Liver (tissue), 9 donors: Measurements from ENCODE around the gene SLU7. TPM values are rescaled to one million over a fixed set of nuclear protein-coding genes. Genes with fewer than 3 reads are reported as not detected.

Experiments
- DNase-seq: peaks from one replicate; pipeline ENCODE4 v3.0.0-alpha.2; 2017; ENCODE audit warnings: low spot score
- H3K27ac ChIP-seq, 2 donors: one replicate each; pipeline ENCODE4 v1.7.0; 2013; ENCODE audit warnings: inconsistent platforms in 2 of 2, low read length in 2 of 2, control low read depth in 1 of 2, low read depth in 1 of 2, mild to moderate bottlenecking in 1 of 2
- H3K27me3 ChIP-seq, 4 donors: one replicate each; pipeline versions ENCODE4 v1.6.1 to v1.7.0; 2013; ENCODE audit warnings: low read length in 3 of 4, inconsistent platforms in 1 of 4, mild to moderate bottlenecking in 1 of 4, moderate library complexity in 1 of 4; ENCODE audit not compliant: control insufficient read depth in 4 of 4, insufficient read depth in 4 of 4
- H3K36me3 ChIP-seq, 4 donors: one replicate each; pipeline versions ENCODE4 v1.6.1 to v1.7.0; 2013; ENCODE audit warnings: low read length in 3 of 4, mild to moderate bottlenecking in 3 of 4, low read depth in 1 of 4, moderate library complexity in 1 of 4; ENCODE audit not compliant: control insufficient read depth in 4 of 4, insufficient read depth in 3 of 4
- H3K4me1 ChIP-seq, 4 donors: one replicate each; pipeline versions ENCODE4 v1.6.1 to v1.7.0; 2013; ENCODE audit warnings: low read length in 3 of 4, mild to moderate bottlenecking in 3 of 4, moderate library complexity in 1 of 4; ENCODE audit not compliant: control insufficient read depth in 4 of 4, insufficient read depth in 4 of 4
- H3K4me3 ChIP-seq, 3 donors: one replicate each; pipeline versions ENCODE4 v1.6.1 to v1.7.0; 2013; ENCODE audit warnings: low read length in 3 of 3, control low read depth in 1 of 3, low read depth in 1 of 3, mild to moderate bottlenecking in 1 of 3
- H3K9ac ChIP-seq, 2 donors: one replicate each; pipeline ENCODE4 v1.7.0; 2013; ENCODE audit warnings: low read length in 2 of 2, mild to moderate bottlenecking in 2 of 2, moderate library complexity in 2 of 2, control low read depth in 1 of 2, low read depth in 1 of 2
- H3K9me3 ChIP-seq, 4 donors: one replicate each; pipeline versions ENCODE4 v1.6.1 to v1.7.0; 2013; ENCODE audit warnings: low read length in 3 of 4; ENCODE audit not compliant: control insufficient read depth in 4 of 4
- EGR1 ChIP-seq, 2 donors: IDR thresholded peaks; 2 replicates each; pipeline ENCODE4 v1.6.1; 2016 to 2018; ENCODE audit warnings: antibody characterized with exemption in 2 of 2, low read depth in 2 of 2
- FOXA1 ChIP-seq: IDR thresholded peaks from 2 replicates; pipeline ENCODE4 v1.6.1; 2016; ENCODE audit warnings: antibody characterized with exemption
- HNF4A ChIP-seq, 2 donors: conservative IDR thresholded peaks; 2 replicates each; pipeline ENCODE4 v1.6.1; 2016; ENCODE audit warnings: antibody characterized with exemption in 2 of 2, mild to moderate bottlenecking in 2 of 2
- HNF4G ChIP-seq: IDR thresholded peaks from 2 replicates; pipeline ENCODE4 v1.6.1; 2016; ENCODE audit warnings: antibody characterized with exemption
- JUND ChIP-seq, 2 donors: IDR thresholded peaks; 2 replicates each; pipeline ENCODE4 v1.6.1; 2016; ENCODE audit warnings: antibody characterized with exemption in 2 of 2
- NR2F2 ChIP-seq: IDR thresholded peaks from 2 replicates; pipeline ENCODE4 v1.6.1; 2016; ENCODE audit warnings: antibody characterized with exemption
- RXRA ChIP-seq, 2 donors: IDR thresholded peaks; 2 replicates each; pipeline ENCODE4 v1.6.1; 2017 to 2018; ENCODE audit warnings: antibody characterized with exemption in 2 of 2, mild to moderate bottlenecking in 1 of 2
- SP1 ChIP-seq: IDR thresholded peaks from 2 replicates; pipeline ENCODE4 v1.6.1; 2018; ENCODE audit warnings: antibody characterized with exemption, mild to moderate bottlenecking
- TAF1 ChIP-seq: conservative IDR thresholded peaks from 2 replicates; pipeline ENCODE4 v1.6.1; 2016; ENCODE audit warnings: antibody characterized with exemption, mild to moderate bottlenecking
- YY1 ChIP-seq: IDR thresholded peaks from 2 replicates; pipeline ENCODE4 v1.6.1; 2016; ENCODE audit warnings: antibody characterized with exemption, mild to moderate bottlenecking
- WGBS: extraction: QIAGEN DNeasy Blood & Tissue Kit; methylation state at CpG from one replicate; pipeline ENCODE4 v1.1.7; 2013; 5-methylcytosine and 5-hydroxymethylcytosine counted together
- polyA plus RNA-seq, 2 donors: library from polyadenylated mRNA; stranded (reverse) in 1 of 2; unstranded in 1 of 2; fragments of 200-250 nt in 1 of 2; fragments of >200 nt in 1 of 2; fragmentation: Nextera tagmentation in 1 of 2; extraction: Ambion mirVana in 1 of 2; gene quantifications; one replicate each; pipeline versions ENCODE4 v1.2.1 to v1.2.3, GENCODE V29; 2013 to 2015
- total RNA-seq, 2 donors: library from RNA; depleted of rRNA; stranded (reverse); fragments of >200 nt; gene quantifications; one replicate each; pipeline ENCODE4 v1.2.3, GENCODE V29; 2014
- TF ChIP-seq, protein P1 (sequence below): IDR thresholded peaks from 2 replicates; pipeline ENCODE4 v1.6.1; 2016; ENCODE audit warnings: antibody characterized with exemption
- TF ChIP-seq, protein P2 (sequence below): IDR thresholded peaks from 2 replicates; pipeline ENCODE4 v1.6.1; 2016; ENCODE audit warnings: antibody characterized with exemption, mild to moderate bottlenecking
- TF ChIP-seq, protein P3 (sequence below): IDR thresholded peaks from 2 replicates; pipeline ENCODE4 v1.6.1; 2016; ENCODE audit warnings: antibody characterized with exemption
- TF ChIP-seq, protein P4 (sequence below): IDR thresholded peaks from 2 replicates; pipeline ENCODE4 v1.6.1; 2016; ENCODE audit warnings: antibody characterized with exemption
- TF ChIP-seq, protein P5 (sequence below): fragments of 150-350 bp; IDR thresholded peaks from 2 replicates; pipeline ENCODE4 v1.5.1; 2017; ENCODE audit warnings: improper control_type of control experiment, low read depth, low read length; ENCODE audit not compliant: missing input control
- donor health status: healthy.
- donor health status: healthy.
- donor health status: healthy.
- donor health status: healthy.
- donor health status: healthy.

Gene SLU7
- total and polyA plus RNA-seq, 4 donors: 7.1 to 21.8 (median 17.6) TPM

DNA sequence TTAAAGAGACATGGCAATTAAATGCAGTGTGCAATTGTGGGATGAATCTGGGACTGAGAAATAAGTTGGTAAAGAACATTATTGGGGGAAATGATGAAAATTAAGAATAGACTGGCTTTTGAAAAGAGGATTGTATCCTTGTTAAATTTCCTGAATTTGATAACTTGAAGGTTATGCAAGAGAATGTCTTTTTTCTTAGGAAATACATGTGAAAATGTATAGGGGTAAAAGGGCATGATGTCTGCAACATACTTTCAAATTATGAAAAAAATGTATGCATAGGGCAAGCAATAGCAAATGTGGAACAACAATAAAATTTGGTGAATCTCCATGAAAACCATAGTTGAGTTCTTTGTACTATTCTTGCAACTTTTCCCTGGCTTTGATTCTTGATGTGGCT, 26.9 kb upstream of the SLU7 start:
- no peak for TF ChIP-seq HNF4G
- no peak for TF ChIP-seq RXRA (IDR thresholded peaks at IDR 0.05)
- no peak for TF ChIP-seq EGR1 (IDR thresholded peaks at IDR 0.05; ENCODE audit: low read depth in 2 of 2)
- TF ChIP-seq, protein P1, sequence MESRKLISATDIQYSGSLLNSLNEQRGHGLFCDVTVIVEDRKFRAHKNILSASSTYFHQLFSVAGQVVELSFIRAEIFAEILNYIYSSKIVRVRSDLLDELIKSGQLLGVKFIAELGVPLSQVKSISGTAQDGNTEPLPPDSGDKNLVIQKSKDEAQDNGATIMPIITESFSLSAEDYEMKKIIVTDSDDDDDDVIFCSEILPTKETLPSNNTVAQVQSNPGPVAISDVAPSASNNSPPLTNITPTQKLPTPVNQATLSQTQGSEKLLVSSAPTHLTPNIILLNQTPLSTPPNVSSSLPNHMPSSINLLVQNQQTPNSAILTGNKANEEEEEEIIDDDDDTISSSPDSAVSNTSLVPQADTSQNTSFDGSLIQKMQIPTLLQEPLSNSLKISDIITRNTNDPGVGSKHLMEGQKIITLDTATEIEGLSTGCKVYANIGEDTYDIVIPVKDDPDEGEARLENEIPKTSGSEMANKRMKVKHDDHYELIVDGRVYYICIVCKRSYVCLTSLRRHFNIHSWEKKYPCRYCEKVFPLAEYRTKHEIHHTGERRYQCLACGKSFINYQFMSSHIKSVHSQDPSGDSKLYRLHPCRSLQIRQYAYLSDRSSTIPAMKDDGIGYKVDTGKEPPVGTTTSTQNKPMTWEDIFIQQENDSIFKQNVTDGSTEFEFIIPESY: no peak
- TF ChIP-seq JUND (IDR thresholded peaks at IDR 0.05): no peak

DNA sequence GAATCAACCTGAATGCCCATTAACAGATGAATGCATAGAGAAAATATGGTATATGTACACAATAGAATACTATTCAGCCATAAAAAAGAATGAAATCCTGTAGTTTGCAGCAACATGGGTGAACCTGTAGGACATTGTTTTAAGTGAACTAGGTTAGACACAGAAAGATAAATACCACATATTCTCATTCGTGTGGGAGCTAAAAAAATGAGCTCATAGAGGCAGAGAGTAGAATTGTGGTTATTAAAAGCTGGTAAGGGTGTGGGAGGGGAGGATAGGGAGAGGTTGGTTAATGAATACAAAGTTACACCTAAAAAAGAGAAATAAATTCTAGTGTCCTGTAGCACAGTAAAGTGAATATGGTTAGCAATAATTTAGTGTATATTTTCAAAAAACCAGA, 26.3 kb upstream of the SLU7 start:
- TF ChIP-seq FOXA1 (no peak), EGR1 (IDR thresholded peaks at IDR 0.05; ENCODE audit: low read depth in 2 of 2) (no peak), HNF4A (conservative IDR thresholded peaks at IDR 0.05) (no peak)
- TF ChIP-seq, protein P2, sequence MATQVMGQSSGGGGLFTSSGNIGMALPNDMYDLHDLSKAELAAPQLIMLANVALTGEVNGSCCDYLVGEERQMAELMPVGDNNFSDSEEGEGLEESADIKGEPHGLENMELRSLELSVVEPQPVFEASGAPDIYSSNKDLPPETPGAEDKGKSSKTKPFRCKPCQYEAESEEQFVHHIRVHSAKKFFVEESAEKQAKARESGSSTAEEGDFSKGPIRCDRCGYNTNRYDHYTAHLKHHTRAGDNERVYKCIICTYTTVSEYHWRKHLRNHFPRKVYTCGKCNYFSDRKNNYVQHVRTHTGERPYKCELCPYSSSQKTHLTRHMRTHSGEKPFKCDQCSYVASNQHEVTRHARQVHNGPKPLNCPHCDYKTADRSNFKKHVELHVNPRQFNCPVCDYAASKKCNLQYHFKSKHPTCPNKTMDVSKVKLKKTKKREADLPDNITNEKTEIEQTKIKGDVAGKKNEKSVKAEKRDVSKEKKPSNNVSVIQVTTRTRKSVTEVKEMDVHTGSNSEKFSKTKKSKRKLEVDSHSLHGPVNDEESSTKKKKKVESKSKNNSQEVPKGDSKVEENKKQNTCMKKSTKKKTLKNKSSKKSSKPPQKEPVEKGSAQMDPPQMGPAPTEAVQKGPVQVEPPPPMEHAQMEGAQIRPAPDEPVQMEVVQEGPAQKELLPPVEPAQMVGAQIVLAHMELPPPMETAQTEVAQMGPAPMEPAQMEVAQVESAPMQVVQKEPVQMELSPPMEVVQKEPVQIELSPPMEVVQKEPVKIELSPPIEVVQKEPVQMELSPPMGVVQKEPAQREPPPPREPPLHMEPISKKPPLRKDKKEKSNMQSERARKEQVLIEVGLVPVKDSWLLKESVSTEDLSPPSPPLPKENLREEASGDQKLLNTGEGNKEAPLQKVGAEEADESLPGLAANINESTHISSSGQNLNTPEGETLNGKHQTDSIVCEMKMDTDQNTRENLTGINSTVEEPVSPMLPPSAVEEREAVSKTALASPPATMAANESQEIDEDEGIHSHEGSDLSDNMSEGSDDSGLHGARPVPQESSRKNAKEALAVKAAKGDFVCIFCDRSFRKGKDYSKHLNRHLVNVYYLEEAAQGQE: no peak
- TF ChIP-seq, protein P3, sequence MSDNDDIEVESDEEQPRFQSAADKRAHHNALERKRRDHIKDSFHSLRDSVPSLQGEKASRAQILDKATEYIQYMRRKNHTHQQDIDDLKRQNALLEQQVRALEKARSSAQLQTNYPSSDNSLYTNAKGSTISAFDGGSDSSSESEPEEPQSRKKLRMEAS: no peak
- WGBS: 59% methylated on average over 1 of the region's 1 CpG
- Histone ChIP-seq H3K4me1 (no peaks in the 10 kb centered on the region), H3K4me3 (no peak overlapping the region), H3K27ac (no peak overlapping the region), H3K36me3 (no peaks in the 10 kb centered on the region), H3K9ac (no peak overlapping the region), H3K27me3 (no peaks in the 10 kb centered on the region), H3K9me3 (no peaks in the 10 kb centered on the region)
- no peak for DNase-seq

More for the DNA sequence above, 26.9 kb upstream of the SLU7 start:
- Histone ChIP-seq H3K9ac (no peak overlapping the region), H3K36me3 (no peaks in the 10 kb centered on the region), H3K4me1 (no peaks in the 10 kb centered on the region), H3K9me3 (no peaks in the 10 kb centered on the region), H3K27me3 (no peaks in the 10 kb centered on the region), H3K27ac (no peak overlapping the region), H3K4me3 (no peak overlapping the region)
- DNase-seq: no peak

DNA sequence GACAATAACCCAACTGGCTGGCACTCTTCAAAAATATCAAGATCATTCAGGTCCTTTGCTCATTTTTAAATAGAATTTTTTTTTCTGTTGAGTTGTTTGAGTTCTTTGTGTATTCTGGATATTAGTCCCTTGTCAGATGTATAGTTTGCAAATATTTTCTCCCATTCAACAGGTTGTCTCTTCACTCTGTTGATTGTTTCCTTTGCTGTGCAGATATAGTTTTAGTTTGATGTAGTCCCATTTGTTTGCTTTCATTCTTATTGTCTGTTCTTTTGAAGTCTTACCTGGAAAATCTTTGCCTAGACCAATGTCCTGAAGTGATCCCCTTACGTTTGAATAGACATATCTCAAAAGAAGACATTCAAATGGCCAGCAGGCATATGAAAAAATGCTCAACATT, 25.5 kb upstream of the SLU7 start:
- Histone ChIP-seq H3K9me3 (no peaks in the 10 kb centered on the region), H3K27ac (no peak overlapping the region), H3K4me3 (no peak overlapping the region), H3K27me3 (no peaks in the 10 kb centered on the region), H3K36me3 (no peaks in the 10 kb centered on the region), H3K4me1 (peaks cover 0 to under 1% (median 0%) of the 10 kb centered on the region in 4 donors), H3K9ac (no peak overlapping the region)
- 62% methylated on average over 1 of the region's 1 CpG for WGBS
- DNase-seq: no peak
- TF ChIP-seq HNF4A (conservative IDR thresholded peaks at IDR 0.05): no peak
- TF ChIP-seq, protein P4, sequence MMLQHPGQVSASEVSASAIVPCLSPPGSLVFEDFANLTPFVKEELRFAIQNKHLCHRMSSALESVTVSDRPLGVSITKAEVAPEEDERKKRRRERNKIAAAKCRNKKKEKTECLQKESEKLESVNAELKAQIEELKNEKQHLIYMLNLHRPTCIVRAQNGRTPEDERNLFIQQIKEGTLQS: no peak
- TF ChIP-seq, protein P5, sequence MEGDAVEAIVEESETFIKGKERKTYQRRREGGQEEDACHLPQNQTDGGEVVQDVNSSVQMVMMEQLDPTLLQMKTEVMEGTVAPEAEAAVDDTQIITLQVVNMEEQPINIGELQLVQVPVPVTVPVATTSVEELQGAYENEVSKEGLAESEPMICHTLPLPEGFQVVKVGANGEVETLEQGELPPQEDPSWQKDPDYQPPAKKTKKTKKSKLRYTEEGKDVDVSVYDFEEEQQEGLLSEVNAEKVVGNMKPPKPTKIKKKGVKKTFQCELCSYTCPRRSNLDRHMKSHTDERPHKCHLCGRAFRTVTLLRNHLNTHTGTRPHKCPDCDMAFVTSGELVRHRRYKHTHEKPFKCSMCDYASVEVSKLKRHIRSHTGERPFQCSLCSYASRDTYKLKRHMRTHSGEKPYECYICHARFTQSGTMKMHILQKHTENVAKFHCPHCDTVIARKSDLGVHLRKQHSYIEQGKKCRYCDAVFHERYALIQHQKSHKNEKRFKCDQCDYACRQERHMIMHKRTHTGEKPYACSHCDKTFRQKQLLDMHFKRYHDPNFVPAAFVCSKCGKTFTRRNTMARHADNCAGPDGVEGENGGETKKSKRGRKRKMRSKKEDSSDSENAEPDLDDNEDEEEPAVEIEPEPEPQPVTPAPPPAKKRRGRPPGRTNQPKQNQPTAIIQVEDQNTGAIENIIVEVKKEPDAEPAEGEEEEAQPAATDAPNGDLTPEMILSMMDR: no peak
- no peak for TF ChIP-seq TAF1
- no peak for TF ChIP-seq NR2F2
- TF ChIP-seq EGR1 (IDR thresholded peaks at IDR 0.05; ENCODE audit: low read depth in 2 of 2): no peak
- TF ChIP-seq, protein P1: no peak
- no peak for TF ChIP-seq FOXA1
- TF ChIP-seq JUND (IDR thresholded peaks at IDR 0.05): no peak
- TF ChIP-seq YY1: no peak
- no peak for TF ChIP-seq SP1
